Fibroblast of upper back skin (primary cell): ENCODE measurements around the gene TPD52L1.
"Not testable (repeated sequence)": the region's sequence is repeated elsewhere in the genome, so short reads cannot be mapped to it uniquely, and the experiment has no call there.

Experiments used
- DNase-seq: peaks from one replicate; pipeline ENCODE4 v3.0.0-alpha.2; 2013

TPD52L1 gene

GRCh38 chr6:125144822-125145221 is 8.8 kb upstream of the TPD52L1 start:
- DNase-seq = no peak

- DNase-seq = peak; percentile 68
Observed at GRCh38 chr6:125149256-125150144, 4.1 kb upstream of the TPD52L1 start.

DNA sequence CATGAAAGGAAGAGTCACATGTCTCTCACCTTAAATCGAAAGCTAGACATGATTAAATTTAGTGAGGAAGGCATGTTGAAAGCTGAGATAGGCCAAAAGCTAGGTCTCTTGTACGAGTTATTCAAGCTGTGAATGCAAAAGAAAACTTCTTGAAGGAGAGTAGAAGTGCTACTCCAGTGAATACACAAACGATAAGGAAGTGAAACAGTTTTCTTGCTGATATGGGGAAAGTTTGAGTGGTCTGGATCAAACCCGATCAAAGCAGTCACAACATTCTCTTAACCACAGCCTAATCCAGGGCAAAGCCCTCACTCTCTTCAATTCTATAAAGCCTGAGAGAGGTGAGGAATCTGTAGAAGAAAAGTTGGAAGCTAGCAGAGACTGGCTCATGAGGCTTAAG is 1.9 kb upstream of the TPD52L1 start:
- DNase-seq = no peak

DNA sequence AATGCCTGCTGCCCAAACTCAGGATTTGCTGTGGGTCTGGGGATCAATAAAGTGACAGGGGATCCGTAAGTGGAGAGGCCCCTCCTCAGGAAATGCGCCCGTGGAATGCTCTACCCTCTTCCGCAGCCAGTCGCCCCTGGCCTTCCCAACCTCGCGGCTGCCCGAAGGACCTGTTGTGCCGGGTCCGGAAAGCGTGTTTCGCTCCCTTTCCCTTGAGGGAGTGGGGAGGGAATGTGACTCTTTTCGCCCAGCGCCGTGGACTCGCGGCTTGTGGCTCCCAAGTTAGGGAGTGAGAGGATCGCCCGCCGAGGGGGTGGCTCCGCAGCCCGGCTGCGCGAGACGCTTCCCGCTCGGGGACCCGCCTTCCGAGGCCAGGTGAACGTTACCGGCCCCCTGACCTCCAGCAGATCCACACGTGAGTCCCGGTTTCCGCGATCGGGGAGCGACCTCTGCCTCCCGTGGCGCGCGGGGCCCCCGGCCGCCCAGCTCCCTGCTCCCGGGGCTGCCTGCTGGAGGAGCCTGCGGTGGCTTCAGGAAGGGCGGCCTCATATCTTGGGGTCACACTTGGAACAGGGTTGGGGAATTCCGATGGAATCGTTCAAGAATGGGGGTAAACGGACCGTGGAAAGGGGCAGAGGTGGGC is 666 bp downstream of the TPD52L1 start:
- DNase-seq = no peak

GRCh38 chr6:125154761-125155135 is 1.2 kb downstream of the TPD52L1 start:
- DNase-seq = no peak

GRCh38 chr6:125155344-125155743 is 1.8 kb downstream of the TPD52L1 start:
- no peak for DNase-seq

DNA sequence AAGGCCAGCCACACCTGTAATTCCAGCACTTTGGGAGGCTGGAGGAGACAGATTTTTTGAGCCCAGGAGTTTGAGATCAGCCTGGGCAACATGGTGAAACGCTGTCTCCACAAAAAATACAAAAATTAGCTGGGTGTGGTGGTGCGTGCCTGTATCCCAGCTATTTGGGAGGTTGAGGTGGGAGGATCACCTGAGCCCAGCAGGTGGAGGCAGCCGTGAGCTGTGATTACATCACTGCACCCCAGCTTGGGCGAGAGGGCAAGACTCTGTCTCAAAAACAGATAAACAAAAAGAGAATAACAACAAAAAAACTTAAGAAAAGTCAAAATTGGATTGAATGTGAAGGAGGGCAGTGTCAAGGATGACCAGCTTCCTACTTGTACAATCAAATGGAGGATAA is 2.9 kb downstream of the TPD52L1 start:
- DNase-seq = no peak

DNA sequence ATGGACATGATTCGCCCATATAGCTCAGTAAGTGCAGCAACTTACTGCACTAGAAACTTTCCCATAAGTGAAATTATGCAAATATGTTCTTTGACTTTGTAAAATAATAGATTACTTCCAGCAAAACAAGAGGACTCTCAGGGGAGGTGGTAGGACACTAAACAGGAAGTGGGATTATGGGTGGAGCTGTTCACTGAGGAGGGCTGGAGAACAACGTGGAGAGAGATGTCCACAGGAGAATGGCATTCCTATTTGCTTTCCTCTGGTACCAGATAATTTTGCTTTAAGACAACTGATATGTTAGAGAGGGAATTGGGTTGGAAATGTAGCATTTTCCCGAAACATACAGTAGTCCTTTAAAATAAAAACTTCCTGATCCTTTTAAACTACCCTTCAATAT is 3.7 kb downstream of the TPD52L1 start:
- DNase-seq = no peak

DNA sequence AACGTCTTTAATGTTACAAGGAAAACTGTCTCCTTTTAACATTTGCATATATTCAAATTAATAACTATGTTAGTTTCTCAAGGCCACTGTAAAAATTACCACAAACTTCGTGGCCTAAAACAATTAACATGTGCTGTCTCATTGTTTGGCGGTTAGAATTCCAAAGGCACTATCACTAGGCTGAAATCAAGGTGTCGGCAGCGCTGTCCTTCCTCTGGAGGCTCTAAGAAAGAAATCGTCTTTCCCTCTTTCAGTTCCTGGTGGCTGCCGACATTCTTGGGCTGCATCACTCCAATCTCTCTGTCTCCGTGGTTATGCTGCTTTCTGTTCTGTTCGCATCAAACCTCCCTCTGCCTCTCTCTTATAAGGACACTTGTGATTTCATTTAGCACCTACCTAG is 4.2 kb downstream of the TPD52L1 start:
- no peak for DNase-seq

- DNase-seq = not testable (repeated sequence)
Observed at GRCh38 chr6:125163339-125163738, 9.8 kb downstream of the TPD52L1 start.

GRCh38 chr6:125163811-125164210 is 10.2 kb downstream of the TPD52L1 start:
- DNase-seq = no peak

GRCh38 chr6:125164696-125165095 is 11.1 kb downstream of the TPD52L1 start:
- no peak for DNase-seq

DNA sequence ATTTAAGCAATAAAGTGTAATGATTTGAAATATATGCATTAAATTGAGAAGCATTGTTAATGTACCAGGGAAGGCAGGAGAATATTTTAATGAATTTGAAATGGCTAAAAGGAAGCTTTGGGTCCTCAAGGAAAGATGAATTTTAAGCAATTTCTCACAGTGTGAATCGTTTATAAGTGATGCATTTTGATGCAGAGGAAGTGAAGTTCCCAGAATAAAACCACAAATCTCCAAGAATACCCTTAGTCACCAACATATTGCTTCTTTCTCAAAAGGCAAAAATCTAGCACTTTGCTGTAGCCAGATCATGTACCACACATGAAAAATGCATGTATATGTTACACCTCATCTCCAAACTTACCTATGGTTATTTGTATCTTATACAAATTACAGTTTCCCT is 11.7 kb downstream of the TPD52L1 start:
- DNase-seq = peak; percentile 73

DNA sequence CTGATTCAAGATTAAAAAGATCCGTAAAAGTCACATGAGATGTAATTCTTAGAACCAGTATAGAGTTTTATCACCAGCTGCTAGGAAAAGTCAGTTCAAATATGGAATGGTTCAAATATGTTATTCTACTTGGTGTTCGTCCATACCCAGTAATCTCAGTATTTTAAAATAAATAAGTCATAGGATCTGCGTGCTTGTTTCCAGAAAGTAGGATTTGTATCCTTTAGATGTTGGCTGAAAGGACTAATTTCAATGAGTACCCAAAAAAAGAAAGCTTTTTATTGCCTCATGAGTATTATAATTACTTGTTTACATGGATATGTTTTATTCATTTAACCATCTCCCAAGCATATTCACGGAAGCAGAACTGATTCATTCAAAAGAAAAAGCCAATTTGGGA is 12.2 kb downstream of the TPD52L1 start:
- DNase-seq = no peak

DNA sequence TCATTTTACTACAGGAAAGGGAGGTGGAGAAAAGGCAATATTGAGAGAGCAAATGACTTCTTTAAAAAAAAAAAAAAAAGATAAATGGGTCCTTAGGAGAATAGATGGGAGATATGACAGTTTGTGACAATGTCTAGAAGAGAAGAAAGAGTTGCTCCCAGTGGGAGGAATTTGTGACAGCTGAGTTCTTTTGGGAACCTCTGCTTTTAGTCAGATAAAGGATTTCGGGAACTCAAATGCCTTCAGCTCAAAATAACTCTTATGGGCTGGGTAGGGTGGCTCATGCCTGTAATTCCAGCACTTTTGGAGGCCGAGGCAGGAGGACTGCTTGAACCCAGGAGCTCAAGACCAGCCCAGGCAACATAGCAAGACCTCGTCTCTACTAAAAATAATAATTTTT is 13.1 kb downstream of the TPD52L1 start:
- no peak for DNase-seq

DNA sequence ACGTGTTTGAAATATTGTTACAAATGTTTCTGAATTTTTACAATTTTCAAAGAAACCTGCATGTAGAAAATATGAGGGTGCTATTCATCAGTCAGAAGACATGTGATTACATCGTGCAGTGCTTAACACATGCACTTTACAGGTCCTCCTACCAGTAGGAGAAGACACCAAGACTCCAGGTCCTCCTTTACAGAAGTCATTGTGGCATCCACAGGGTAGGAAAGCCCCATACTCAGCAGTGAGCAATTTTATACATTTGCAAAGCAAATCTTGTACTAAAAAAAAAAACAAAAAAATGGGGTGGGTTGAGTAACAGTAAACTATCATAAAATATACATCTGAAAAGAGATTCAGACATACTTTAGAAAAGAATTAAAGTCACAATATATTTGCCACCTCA is 14.0 kb downstream of the TPD52L1 start:
- DNase-seq = no peak

DNA sequence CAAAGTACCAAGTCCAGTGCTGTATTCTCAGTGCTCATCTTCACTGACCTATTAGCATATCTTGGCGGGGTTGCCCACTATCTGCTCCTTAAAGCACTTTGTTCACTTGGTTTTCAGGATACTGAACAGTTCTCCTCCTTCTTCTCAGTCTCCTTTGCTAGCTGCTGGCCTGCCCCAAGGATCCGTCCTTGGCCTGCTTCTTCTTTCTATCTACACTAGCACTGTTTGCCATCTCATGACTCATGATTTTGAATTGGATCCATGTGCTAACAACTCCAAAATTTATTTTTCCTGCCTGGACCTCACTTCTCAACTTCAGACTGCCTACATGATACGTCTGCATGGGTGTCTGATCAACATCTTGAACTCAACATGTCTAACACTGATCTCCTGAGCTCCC is 15.5 kb downstream of the TPD52L1 start:
- DNase-seq = peak; percentile 74

GRCh38 chr6:125169522-125169921 is 15.9 kb downstream of the TPD52L1 start:
- DNase-seq = no peak

DNA sequence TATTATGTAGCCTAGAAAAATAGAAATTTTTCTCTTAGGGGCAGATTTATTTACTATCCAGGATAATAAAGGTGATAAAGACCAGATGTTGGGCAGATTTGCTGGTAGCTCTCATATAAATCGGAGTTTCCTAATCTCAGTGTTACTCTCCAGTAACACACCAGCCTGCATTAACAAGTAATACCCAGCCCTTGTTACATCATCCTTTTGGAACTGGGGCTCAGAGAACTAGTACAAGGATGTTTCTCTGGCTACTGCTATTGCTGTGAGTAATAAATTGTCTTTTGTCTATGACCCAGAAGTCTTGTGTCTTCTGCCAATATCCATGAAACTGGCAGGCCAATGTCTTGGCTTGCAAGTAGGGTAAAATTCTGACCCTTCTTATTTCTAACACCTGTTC is 16.8 kb downstream of the TPD52L1 start:
- DNase-seq = peak; percentile 87

GRCh38 chr6:125173341-125174095 is 19.9 kb downstream of the TPD52L1 start:
- no peak for DNase-seq

DNA sequence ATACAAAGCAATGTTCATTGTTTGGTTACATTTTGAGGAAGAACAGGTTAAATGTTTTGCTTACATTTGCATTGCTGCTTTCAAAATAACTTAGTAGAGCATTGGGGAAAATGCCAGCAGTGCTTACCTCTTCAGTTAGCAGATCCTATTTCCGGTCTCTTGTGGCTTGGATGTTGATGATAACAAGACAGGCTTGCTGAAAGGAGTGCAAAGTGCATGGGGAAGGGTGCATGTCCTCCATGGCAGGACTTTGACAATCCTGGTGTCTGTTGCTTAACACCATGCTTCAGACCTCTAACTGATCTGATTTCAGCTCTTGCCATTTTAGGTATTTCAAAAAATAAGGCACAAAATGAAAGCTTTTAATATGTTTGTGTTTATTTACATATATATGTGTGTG is 21.1 kb downstream of the TPD52L1 start:
- no peak for DNase-seq

DNA sequence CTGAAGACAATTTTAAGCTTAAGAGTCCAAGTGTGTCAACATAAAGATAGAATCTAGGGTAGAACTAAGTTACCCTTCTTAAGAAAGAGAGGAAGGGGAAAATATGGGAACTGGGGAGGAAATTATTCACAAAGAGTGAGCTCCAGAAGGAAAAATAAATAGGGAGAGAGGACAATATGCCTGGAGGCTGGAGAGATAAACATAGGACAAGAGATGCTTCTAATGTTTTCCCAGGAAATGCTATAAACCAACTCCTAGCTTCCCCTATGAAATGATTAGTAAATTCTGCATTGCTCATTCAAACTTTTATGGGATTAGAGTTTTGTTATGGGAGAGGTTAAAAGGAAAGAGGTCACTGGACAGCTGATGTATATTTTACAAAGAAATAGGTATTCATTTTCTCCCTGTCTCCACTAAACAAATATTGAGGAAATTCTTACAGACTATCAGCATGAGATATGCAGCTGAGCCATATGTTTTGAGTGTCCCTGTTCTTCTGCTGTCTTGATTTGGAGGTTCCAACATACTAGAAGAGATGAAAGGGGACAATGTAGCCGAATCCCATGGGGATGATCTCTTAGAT is 22.0 kb downstream of the TPD52L1 start:
- DNase-seq = no peak

- DNase-seq = no peak
Observed at GRCh38 chr6:125182237-125183008, 28.9 kb downstream of the TPD52L1 start.
